T-helper 22 cell (primary cell): Measurements from ENCODE around the gene TFPT.

Source experiments
- DNase-seq: peaks from one replicate; pipeline ENCODE4 v3.0.0-alpha.2; 2020; ENCODE audit warnings: low read depth

Gene TFPT, protein sequence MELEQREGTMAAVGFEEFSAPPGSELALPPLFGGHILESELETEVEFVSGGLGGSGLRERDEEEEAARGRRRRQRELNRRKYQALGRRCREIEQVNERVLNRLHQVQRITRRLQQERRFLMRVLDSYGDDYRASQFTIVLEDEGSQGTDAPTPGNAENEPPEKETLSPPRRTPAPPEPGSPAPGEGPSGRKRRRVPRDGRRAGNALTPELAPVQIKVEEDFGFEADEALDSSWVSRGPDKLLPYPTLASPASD

DNA sequence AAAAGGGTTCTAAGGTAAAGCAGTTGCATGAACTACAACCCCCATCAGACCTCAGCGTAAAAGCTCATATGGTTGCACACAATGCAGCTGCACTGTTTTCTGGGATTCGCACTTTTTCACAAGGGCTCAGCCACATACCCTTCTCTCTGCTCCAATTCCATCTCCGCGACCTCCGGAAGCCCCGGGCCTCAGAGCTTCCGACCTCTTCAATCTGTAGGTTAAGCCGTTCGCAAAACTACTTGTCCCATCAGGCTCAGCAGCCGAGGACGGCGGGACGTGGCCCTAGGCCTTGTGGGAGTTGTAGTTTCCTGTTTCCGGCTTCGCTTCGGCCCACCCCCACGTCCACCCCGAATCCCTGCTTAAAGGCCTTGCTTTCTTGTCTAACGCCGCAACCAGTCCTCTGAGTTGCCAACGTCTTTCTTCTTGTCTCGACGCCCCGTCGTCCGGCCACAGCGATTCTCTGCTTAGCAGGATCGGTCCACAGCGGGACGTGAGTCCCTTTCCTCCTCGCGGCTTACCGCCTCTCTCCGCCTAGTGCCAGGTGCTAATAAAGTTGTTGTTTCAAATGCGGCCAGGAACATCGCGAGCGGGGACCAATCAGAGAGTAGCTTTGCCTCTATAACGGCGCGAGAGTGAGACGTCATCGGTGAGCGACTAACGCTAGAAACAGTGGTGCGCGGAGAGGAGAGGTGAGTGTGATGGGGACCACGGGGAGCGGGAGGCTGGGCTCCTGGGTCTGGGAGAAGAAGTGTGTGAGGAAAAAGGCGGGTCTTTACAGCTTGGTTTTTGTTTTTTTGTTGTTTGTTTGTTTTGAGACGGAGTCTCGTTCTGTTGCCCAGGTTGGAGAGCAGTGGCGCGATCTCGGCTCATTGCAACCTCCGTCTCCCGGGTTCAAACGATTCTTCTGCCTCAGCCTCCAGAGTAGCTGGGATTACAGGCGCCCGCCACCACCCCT lies at the start of gene TFPT, which contains the start of gene PRPF31:
Gene TFPT, minus strand, starts transcription at position 549 of the 955 bp plus-strand sequence. Its CDS starts 388 bp downstream, at position 161.
Gene PRPF31, plus strand, starts transcription at position 646 of the 955 bp plus-strand sequence. CDS start 2,525 bp downstream, outside the sequence.
- peak; percentile 92 for DNase-seq

GRCh38 chr19:54165222-54165621 lies 49.8 kb upstream of the TFPT start:
- no peak for DNase-seq

- DNase-seq: peak; percentile 56
These were observed 49.1 kb upstream of the TFPT start for GRCh38 chr19:54164369-54165068.

- DNase-seq: no peak
These were observed 47.4 kb upstream of the TFPT start for GRCh38 chr19:54162884-54163283.

DNA sequence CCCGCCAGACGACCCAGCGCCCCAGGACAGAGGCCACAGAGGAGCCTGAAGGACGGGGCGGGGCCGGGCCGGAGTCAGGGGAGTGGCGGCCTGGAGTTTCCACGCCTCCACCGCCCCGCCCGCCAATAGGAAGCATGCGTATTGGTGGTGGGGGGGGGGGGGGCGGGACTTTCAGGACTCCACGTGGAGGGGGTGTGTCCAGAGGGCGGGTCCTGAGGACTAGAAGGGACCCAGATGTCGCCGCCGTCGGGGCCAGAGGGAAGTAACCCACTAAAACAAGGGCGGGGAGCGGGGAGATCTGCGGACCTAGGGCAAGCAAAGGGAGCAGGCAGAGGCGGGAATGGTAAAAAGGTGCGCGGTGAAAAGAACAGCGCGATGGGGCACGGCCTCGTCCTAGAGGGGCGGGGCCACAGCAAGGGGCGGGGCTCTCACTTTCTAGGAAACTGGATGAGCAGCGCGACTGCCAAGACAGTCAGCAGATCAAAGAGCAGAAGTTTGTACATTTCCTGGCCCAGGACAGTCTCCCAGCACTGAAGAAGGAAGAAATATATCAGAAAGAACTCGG lies 46.9 kb upstream of the TFPT start:
- DNase-seq: peak; percentile 68

GRCh38 chr19:54160854-54161253 lies 45.4 kb upstream of the TFPT start:
- no peak for DNase-seq

DNA sequence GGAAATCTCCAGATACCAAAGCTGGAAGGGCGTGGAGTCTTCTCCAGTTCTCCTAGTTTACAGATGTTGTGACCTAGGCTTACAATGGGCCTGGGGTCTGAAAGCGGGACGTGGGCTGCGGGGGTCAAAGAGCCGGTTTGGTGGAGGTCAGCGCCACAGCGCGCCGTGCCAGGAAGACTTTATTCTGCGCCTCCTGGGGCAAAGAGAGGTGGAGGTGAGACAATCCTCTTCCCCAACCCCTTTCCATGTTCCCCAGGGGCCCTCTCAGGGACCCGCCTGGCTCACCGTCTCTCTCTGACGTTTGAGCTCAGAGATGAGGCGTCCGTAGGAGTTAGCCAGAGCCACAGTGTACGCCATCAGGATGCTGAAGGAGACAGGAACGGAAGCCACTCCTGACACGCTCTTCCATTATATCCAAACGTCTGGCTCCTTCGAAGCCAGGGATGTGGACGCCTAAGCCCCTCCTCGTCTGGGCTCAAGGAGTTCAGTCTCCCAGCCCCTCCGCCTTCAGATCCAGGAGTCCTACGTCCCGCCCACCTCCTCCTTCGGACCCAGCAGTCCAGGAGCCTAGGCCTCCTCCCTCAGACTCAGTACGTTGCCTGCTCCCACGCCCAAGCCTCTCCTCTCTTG lies 44.8 kb upstream of the TFPT start:
- DNase-seq: no peak

DNA sequence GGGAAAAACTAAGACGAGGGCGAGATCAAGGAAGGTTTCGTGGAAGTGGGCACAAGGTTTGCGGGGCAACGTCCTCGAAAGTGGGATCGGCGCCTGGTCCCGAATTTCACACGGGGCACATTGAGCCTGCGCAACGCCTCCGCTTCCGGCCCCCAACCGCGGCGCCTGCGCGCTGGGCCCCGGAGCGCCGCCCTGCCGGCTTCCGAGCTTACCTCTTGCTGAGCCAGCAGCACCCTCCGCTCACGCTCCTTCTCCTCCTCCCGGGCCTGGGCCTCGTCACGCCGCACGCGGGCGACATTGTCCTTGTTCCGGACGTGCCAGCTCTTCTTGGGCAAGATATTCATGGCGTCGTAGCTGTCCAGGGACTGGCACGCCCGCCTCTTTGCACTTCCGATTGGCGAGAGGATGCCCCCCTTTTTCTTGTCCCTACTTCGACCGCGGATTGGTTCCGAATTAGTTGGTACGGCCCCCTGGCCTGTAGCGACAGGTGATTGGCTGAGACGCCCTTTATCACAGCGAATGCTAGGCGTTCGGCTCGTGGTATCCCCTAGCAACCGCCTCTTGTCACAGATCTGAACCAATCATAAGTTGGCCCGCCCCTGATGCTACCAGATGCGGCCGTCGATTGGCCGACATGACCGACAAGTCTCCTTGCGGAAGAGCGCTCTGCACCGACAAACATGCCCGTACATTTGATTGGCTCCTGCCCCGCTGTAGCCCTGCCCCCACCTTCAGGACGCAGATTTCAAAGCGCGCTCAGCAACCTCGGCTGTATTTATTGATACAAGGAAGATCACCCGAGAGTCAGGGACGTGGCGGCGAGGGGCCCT lies 44.1 kb upstream of the TFPT start, which contains the start of gene LENG1:
Gene LENG1, minus strand, starts transcription at position 370 of the 830 bp plus-strand sequence. Its CDS starts 26 bp downstream, at position 344.
- peak; percentile 100 for DNase-seq

- DNase-seq: no peak
These were observed 43.4 kb upstream of the TFPT start for GRCh38 chr19:54158812-54159351.

GRCh38 chr19:54156953-54157352 lies 41.5 kb upstream of the TFPT start:
- no peak for DNase-seq

DNA sequence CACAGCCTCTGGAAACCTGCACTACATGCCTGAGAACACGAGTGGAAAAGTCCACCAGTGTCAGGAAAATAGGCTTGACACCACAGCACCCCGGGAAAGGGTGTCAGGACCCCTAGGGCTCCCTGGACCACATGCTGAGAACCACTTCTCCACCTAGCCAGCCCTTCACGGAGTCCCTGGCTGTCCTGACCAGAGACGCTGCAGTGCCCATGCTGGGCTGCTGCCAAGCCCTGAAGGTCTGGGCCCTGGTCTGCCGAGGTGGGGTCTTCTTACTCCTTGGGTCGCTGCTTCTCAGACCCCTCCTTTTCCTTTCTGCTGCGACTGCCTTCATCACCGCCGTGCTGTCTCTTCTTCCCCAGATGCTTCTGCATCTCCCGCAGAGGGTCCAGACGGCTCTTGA lies 41.0 kb upstream of the TFPT start:
- no peak for DNase-seq

DNA sequence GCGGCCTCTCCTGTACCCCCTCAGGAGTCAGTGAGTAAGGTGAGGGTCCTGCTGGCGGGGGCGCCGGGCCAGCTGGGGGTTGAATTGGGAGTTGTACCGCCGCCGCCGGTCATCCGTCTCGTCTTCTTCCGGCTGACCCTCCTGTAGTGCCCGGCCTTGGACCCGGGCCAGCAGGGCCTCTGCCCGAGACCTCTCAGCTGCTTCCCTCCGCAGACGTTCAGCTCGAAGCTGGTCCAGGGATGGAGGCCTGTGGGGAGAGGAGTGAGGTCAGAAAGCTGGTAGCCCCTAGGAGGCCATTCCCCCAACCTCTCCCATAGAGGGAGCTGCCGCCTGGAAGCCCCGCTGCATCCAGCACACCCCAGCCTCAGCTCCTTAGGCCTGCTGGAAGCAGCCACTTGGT lies 40.2 kb upstream of the TFPT start:
- no peak for DNase-seq

DNA sequence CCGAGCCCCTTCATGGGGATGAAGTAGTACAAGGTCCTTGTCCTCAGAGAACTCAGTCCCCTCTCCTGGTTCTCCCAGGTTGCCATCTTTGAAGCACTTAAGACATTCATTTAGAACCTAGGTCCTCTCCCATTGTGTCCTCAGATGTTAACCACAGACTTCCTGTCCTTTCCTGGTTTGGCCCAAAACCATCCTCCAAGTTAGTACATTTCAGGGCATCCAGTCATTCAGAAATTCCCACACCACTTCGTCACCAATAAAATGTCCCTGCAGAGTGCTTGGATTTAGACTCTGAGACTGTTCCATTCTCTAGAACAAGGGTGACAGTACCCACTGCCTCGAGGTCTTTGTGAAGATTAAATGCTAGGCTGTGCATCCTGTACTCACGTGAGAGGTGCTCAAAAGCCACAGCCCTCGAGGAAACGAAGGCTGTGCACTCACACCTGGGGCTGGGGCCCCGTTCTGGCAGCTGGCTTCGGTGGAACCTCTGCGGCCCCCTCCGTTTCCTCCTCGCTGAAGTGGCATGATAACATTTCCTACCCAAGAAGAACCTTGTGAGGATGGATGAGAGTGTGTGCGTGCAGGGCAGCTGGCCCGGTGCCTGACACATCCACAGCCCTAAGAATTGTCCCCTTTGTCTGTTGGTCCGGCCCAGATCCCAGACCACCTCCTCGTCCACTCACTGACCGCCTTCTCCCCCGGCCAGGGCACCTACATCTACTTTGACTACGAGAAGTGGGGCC lies 39.3 kb upstream of the TFPT start:
- no peak for DNase-seq

- DNase-seq: no peak
These were observed 38.4 kb upstream of the TFPT start for GRCh38 chr19:54153731-54154326.

DNA sequence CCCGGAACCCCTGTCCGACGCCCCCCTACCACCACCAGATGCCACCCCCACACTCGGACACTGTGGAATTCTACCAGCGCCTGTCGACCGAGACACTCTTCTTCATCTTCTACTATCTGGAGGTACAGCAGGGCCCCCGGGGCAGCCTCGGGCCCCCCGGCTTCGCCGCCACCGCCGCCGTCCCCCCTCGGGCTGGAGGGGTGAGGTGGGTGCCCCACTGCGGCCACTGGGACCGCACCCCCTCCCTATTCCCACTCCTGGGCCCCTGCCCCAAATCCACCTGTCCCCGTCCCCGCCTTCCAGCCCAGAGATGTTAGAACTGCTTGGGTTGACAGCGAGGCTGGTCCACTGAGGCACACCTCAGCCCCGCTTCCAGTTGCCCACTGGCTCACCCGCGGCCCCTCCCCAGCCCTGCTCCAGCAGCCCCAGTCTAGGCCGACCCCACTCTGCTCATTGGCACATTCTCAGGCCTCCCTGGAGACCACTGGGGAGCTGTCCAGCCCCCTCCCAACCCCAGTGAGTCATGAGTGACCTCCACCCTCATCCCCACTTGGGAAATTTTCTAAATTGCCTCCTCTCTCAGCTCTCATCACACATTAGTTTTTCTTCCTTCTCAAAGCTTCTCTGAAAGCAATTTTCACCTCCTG lies 37.5 kb upstream of the TFPT start:
- no peak for DNase-seq

DNA sequence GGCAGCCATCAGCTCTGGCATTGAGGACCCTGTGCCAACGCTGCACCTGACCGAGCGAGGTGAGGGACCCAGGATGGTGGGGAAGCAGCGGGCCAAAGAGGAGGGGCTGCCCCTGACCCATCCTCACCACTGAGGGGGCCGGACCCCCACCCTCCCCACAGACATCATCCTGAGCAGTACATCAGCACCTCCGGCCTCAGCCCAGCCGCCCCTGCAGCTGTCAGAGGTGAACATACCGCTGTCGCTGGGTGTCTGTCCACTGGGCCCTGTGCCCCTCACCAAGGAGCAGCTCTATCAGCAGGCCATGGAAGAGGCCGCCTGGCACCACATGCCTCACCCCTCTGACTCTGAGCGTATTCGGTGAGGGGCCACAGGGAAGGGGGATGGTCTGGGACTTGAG lies 36.8 kb upstream of the TFPT start:
- DNase-seq: no peak

GRCh38 chr19:54151362-54152035 lies 36.0 kb upstream of the TFPT start:
- DNase-seq: no peak
